Dermis microvascular lymphatic vessel endothelial cell (primary cell): ENCODE results near the gene MYBPH. TPM values are rescaled to one million over a fixed set of nuclear protein-coding genes. Genes with fewer than 3 reads are reported as not detected.

Source experiments
- total RNA-seq: library from RNA; depleted of rRNA; stranded (reverse); fragments of >200 nt; gene quantifications from 2 replicates; pipeline ENCODE4 v1.2.1, GENCODE V29; 2014

Gene MYBPH
- total RNA-seq, 1 donor from 2014 or later, result not detected

Other genes starting within 250 kb of the MYBPH start
- 20.5 and 22.6 TPM in 2 replicates for gene KLHL12, start 248.6 kb downstream of the MYBPH start, total RNA-seq
- gene ADIPOR1, start 217.5 kb downstream of the MYBPH start, total RNA-seq, result 78.8 and 113 TPM in 2 replicates
- gene CYB5R1, start 208.6 kb downstream of the MYBPH start, total RNA-seq, result 26.6 and 38.8 TPM in 2 replicates
- 69.3 and 73.2 TPM in 2 replicates for gene TMEM183A, start 168.5 kb downstream of the MYBPH start, total RNA-seq
- 0.13 TPM in 2 replicates for gene PPFIA4, start 149.3 kb downstream of the MYBPH start, total RNA-seq
- gene MYOG, start 89.8 kb downstream of the MYBPH start, total RNA-seq, result not detected in 2 replicates
- gene ADORA1, start 48.1 kb downstream of the MYBPH start, total RNA-seq, result not detected in 2 replicates
- gene CHI3L1, start 10.9 kb upstream of the MYBPH start, total RNA-seq, result under 0.01 TPM in 1 of 2 replicates, not detected in the other
- not detected in 2 replicates for gene CHIT1, start 53.8 kb upstream of the MYBPH start, total RNA-seq
- 22.5 and 23.5 TPM in 2 replicates for gene BTG2, start 129.7 kb upstream of the MYBPH start, total RNA-seq
- 3.6 and 63.0 TPM in 2 replicates for gene FMOD, start 175.3 kb upstream of the MYBPH start, total RNA-seq